ENCODE measurements around the gene SNIP1. TPM values are rescaled to one million over a fixed set of nuclear protein-coding genes. Genes with fewer than 3 reads are reported as not detected.

The SNIP1 gene
- total and polyA plus RNA-seq, 2 of the 8 experiments (the other 6 are each of a cell fraction or from before 2014, with no cell fraction given), result 3.7 to 15.7 TPM

GRCh38 chr1:37498872-37499617, 55.0 kb downstream of the SNIP1 start:
- DNase-seq (ENCODE audit: low read depth in 1 of 2, low spot score in 2 of 2) (no peak), FAIRE-seq (no peak)
- Histone ChIP-seq H3K23ac (ENCODE audit: insufficient read length) (no peak overlapping the region), H3K4ac (replicated peaks; ENCODE audit: insufficient read length, low read depth, low read length) (no peak overlapping the region), H4K91ac (replicated peaks; ENCODE audit: insufficient read length, low read length) (no peak overlapping the region), H3K27ac (ENCODE audit: low read depth, low read length) (no peak overlapping the region), H3K4me1 (replicated peaks in 1 of 4; ENCODE audit: control insufficient read depth in 3 of 4, insufficient read depth in 4 of 4, low read length in 3 of 4) (no peaks in the 10 kb centered on the region), H2BK20ac (ENCODE audit: low read length) (no peak overlapping the region), H3K18ac (ENCODE audit: extremely low read depth, low read length) (no peak overlapping the region), H2BK120ac (replicated peaks; ENCODE audit: low read depth, low read length) (no peak overlapping the region), H4K8ac (ENCODE audit: extremely low read depth, insufficient read depth, low read length) (no peak overlapping the region), H3K23me2 (ENCODE audit: low read depth, low read length) (no peaks in the 10 kb centered on the region), H4K5ac (ENCODE audit: insufficient read length, low read depth, low read length) (no peak overlapping the region), H3K4me2 (ENCODE audit: insufficient read depth in 1 of 2, low read depth in 2 of 2, low read length in 2 of 2) (no peak overlapping the region), H3K36me3 (ENCODE audit: control insufficient read depth in 2 of 4, insufficient read depth in 4 of 4, low read length in 3 of 4) (peaks cover 11 to 26% (median 12%) of the 10 kb centered on the region in 4 experiments; a peak in 7 of 8 replicates), H3K27me3 (replicated peaks in 1 of 4; ENCODE audit: control insufficient read depth in 3 of 4, extremely low read depth in 1 of 4, insufficient read depth in 3 of 4, low read length in 3 of 4) (no peaks in the 10 kb centered on the region), H4K20me1 (replicated peaks in 1 of 2; ENCODE audit: control insufficient read depth in 1 of 2, insufficient read depth in 2 of 2, low read length in 2 of 2) (no peaks in the 10 kb centered on the region), H2AK5ac (ENCODE audit: low read depth, low read length) (no peak overlapping the region), H3K4me3 (ENCODE audit: extremely low read depth in 1 of 4, insufficient read depth in 2 of 4, low read depth in 3 of 4, low read length in 4 of 4) (no peak overlapping the region), H3K9me3 (ENCODE audit: insufficient read depth in 2 of 2, low read depth in 1 of 2, low read length in 1 of 2) (no peaks in the 10 kb centered on the region), H3K79me1 (ENCODE audit: low read depth, low read length) (no peaks in the 10 kb centered on the region), H2BK15ac (ENCODE audit: low read length) (no peak overlapping the region), H2BK12ac (ENCODE audit: low read depth, low read length) (no peak overlapping the region), H2AFZ (ENCODE audit: low read length) (no peak overlapping the region), H3K56ac (replicated peaks; ENCODE audit: insufficient read length, low read depth, low read length) (no peak overlapping the region), H3K9ac (replicated peaks in 1 of 4; ENCODE audit: extremely low read depth in 1 of 4, low read depth in 3 of 4, low read length in 3 of 4) (no peak overlapping the region), H3K79me2 (ENCODE audit: control insufficient read depth in 1 of 2, insufficient read depth in 2 of 2, low read length in 2 of 2) (no peaks in the 10 kb centered on the region), H3K14ac (ENCODE audit: insufficient read length) (no peak overlapping the region), H2BK5ac (ENCODE audit: low read depth, low read length) (no peak overlapping the region)
- TF ChIP-seq MAFK (IDR thresholded peaks at IDR 0.05; ENCODE audit: low read depth, low read length), result no peak
- no peak for TF ChIP-seq CBX8 (IDR thresholded peaks at IDR 0.05; ENCODE audit: borderline replicate concordance, low read depth, low read length)
- TF ChIP-seq TBP (IDR thresholded peaks at IDR 0.05; ENCODE audit: low read depth, low read length), result no peak
- no peak for TF ChIP-seq CHD2 (IDR thresholded peaks at IDR 0.05; ENCODE audit: low read length)
- no peak for TF ChIP-seq KDM5A (IDR thresholded peaks at IDR 0.05; ENCODE audit: low read length)
- no peak for TF ChIP-seq NRF1 (IDR thresholded peaks at IDR 0.05; ENCODE audit: low read depth, low read length)
- no peak for TF ChIP-seq GABPA (IDR thresholded peaks at IDR 0.05; ENCODE audit: borderline replicate concordance, insufficient read depth, low read length)
- TF ChIP-seq ASH2L (IDR thresholded peaks at IDR 0.05; ENCODE audit: low read length), result no peak
- TF ChIP-seq POLR2A (IDR thresholded peaks at IDR 0.05; ENCODE audit: control extremely low read depth in 1 of 2, low read depth in 2 of 2, low read length in 2 of 2), result no peak
- no peak for TF ChIP-seq ATF2 (IDR thresholded peaks at IDR 0.05; ENCODE audit: low read length)
- POLR2A ChIA-PET (ENCODE audit: partially characterized antibody), result interaction anchor here (1.0 kb wide), 1 partner anchor 20 kb away, joined by 3 read pairs; no protein-coding TSS in a partner anchor
- 92% methylated on average over 4 of the region's 4 CpGs; no CpG with 5 or more reads in 1 of the 2 experiments for WGBS, 2 experiments (ENCODE audit: extremely low coverage in 1 of 2, insufficient coverage in 1 of 2, insufficient read length in 1 of 2, insufficient replicate concordance in 2 of 2, low coverage in 1 of 2, low lambda C conversion rate in 2 of 2, missing lambda C conversion rate in 1 of 2)
- CTCF ChIA-PET (ENCODE audit: partially characterized antibody), result interaction anchor here (0.8 to 21.7 kb wide), 8 partner anchors 8 to 957 kb away, joined by 3 to 382 read pairs (median 4); partner anchors contain the start of gene MEAF6
